ENCODE data around the gene PMFBP1. TPM values are rescaled to one million over a fixed set of nuclear protein-coding genes. Genes with fewer than 3 reads are reported as not detected.

PMFBP1 gene
- total and polyA plus RNA-seq, 11 donors = 0.09 to 0.77 (median 0.12) TPM; not detected in 4

DNA sequence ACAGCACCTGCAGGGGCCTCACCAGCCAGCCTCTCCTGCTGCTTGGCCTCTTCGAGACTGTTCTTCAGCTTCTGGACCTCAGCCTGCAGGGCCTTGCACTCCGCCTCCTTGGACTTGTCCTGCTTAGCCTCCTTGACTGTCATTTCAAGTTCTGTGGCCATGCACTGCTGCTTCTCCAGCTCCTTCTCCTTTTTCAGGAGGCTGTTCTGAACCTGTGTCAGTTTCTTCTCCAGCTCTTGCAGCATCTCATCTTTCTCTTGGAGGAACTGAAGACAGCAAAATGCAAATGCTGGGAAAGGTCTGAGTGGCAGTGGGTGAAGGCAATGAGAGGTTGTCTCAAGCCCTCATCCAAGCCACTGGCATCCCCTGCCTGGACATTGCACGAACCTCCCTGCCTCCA, 39.2 kb downstream of the PMFBP1 start:
- no peaks in the 10 kb centered on the region for H3K36me3 ChIP-seq
- intact Hi-C loops (cut with DNase I) = no loop called here
- TF ChIP-seq CTCF (IDR thresholded peaks at IDR 0.05) (no peak), POLR2A (IDR thresholded peaks at IDR 0.05) (no peak)
- ATAC-seq = no peak
- no peaks in the 10 kb centered on the region for H3K4me1 ChIP-seq
- no peak for DNase-seq
- H3K27ac ChIP-seq = no peak overlapping the region
- WGBS, 4 donors = 82 to 93% (median 88%) methylated on average over 3 of the region's 3 CpGs
- no peak overlapping the region for H3K4me3 ChIP-seq
- H3K9me3 ChIP-seq = peaks cover 0 to 4% (median 0%) of the 10 kb centered on the region in 12 donors
- H3K27me3 ChIP-seq = peaks cover 0 to 11% (median 0%) of the 10 kb centered on the region in 9 donors

DNA sequence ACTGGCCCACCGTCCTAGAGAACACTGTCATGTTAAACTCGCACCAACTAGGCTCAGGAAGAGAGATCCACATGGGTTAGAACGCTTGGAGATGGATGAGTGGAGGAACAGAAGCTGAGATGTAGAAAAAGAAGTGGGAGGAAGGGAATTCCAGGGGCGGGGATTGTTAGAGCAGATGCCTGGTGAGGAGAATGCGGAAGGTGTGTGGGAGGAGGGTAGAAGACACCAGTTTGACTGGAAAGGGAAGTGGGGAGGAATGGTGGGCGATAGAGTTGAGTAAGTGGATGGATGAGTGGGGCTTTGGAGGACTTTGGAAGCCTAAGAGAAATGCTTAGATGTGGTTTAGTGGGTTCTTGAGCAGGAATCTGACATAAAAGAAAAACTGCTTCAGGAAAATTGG, 40.9 kb downstream of the PMFBP1 start:
- TF ChIP-seq CTCF (IDR thresholded peaks at IDR 0.05) (no peak), POLR2A (IDR thresholded peaks at IDR 0.05) (no peak)
- Histone ChIP-seq H3K27ac (no peak overlapping the region), H3K27me3 (peaks cover 0 to 15% (median 0%) of the 10 kb centered on the region in 9 donors), H3K4me3 (no peak overlapping the region), H3K4me1 (peaks cover 0 to 5% (median 0%) of the 10 kb centered on the region in 12 donors), H3K9me3 (peaks cover 0 to 7% (median 0%) of the 10 kb centered on the region in 12 donors), H3K36me3 (no peaks in the 10 kb centered on the region)
- WGBS, 4 donors = 58 to 68% (median 61%) methylated on average over 6 of the region's 6 CpGs
- intact Hi-C loops (cut with DNase I) = no loop called here
- no peak for DNase-seq
- no peak for ATAC-seq

DNA sequence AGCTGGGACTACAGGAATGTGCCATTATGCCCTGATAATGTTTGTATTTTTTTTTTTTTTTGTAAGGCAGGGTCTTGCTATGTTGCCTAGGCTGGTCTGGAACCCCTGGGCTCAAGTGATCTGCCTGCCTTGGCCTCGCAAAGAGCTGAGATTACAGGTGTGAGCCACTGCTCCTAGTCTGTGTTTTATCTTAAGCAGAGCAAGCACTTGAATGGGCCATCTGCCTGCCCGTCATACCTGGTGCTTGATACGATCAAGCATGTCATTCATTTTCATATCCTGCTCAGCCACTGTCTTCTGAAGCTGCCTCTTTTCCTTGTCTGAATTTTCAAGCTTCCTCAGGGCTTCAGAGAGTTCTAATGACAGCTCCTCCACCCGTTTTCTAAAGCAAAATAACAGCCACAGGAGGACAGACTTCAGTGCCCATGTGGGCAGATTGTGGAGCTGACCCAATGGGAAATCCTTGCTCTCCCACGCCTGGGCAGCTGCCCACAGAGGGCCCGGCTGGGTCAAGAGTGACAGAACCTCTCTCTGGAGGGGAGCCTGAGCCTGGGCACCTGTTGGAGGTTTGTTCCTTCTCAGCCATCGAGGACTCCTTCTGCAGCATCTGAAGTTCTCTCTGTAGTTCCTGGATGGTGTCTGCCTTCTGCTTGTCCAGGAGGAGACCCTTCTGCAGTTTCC, 41.8 kb downstream of the PMFBP1 start:
- peaks cover 0 to 7% (median 0%) of the 10 kb centered on the region in 12 donors for H3K9me3 ChIP-seq
- ATAC-seq (no peak), DNase-seq (no peak)
- no peaks in the 10 kb centered on the region for H3K36me3 ChIP-seq
- peaks cover 0 to 12% (median 0%) of the 10 kb centered on the region in 12 donors for H3K4me1 ChIP-seq
- TF ChIP-seq POLR2A (IDR thresholded peaks at IDR 0.05) (no peak), CTCF (IDR thresholded peaks at IDR 0.05) (no peak)
- H3K27me3 ChIP-seq = peaks cover 0 to 15% (median 0%) of the 10 kb centered on the region in 9 donors
- intact Hi-C loops (cut with DNase I) = loop anchor here (5.0 to 10.0 kb wide), 8 partner anchors 65 to 1827 kb away; partner anchors contain the start of gene HPR (in 1 of the 10)
- no peak overlapping the region for H3K4me3 ChIP-seq
- no peak overlapping the region for H3K27ac ChIP-seq
- 72 to 76% (median 74%) methylated on average over 7 of the region's 7 CpGs for WGBS, 4 donors

DNA sequence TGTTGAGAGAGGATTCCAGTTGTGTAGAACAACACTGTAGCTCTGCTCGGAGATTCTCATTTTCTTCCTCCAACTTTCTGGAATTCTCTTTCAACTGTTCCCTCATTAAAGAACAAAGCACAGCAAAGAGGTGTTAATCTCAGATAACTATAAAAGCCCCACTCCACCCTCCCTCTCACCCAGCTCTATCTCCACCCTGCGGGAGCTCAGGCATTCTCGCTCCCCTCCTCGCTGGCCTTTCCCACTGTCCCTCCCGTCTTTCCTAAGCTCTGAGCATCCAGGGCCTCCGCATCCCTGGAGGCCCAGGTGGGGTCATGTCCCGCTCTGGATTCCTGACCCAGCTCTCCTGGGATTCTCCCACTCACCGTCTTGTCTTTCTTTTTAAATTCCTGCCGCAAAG, 43.3 kb downstream of the PMFBP1 start:
- peaks cover 0 to 15% (median 0%) of the 10 kb centered on the region in 9 donors for H3K27me3 ChIP-seq
- ATAC-seq = no peak
- no peak overlapping the region for H3K4me3 ChIP-seq
- DNase-seq = no peak
- 67 to 83% (median 71%) methylated on average over 9 of the region's 9 CpGs for WGBS, 4 donors
- TF ChIP-seq CTCF (IDR thresholded peaks at IDR 0.05) (no peak), POLR2A (IDR thresholded peaks at IDR 0.05) (no peak)
- peaks cover 0 to 7% (median 0%) of the 10 kb centered on the region in 12 donors for H3K9me3 ChIP-seq
- no peak overlapping the region for H3K27ac ChIP-seq
- H3K36me3 ChIP-seq = no peaks in the 10 kb centered on the region
- intact Hi-C loops (cut with DNase I) = loop anchor here (5.0 to 10.0 kb wide), 8 partner anchors 64 to 1829 kb away; partner anchors contain the start of gene HPR (in 1 of the 10)
- H3K4me1 ChIP-seq = peaks cover 0 to 22% (median 0%) of the 10 kb centered on the region in 12 donors

Measured in heart left ventricle (tissue), 16 donors.